Eye (tissue), 1 donor: ENCODE data around the gene KCNG2.

Source experiments
- DNase-seq: peaks from one replicate; pipeline ENCODE4 v3.0.0-alpha.2; 2015

The KCNG2 gene

GRCh38 chr18:79800371-79801180 is 2.8 kb downstream of the KCNG2 start:
- DNase-seq: no peak

GRCh38 chr18:79801217-79801616 is 3.5 kb downstream of the KCNG2 start:
- no peak for DNase-seq

GRCh38 chr18:79801641-79802040 is 3.9 kb downstream of the KCNG2 start:
- DNase-seq: no peak

GRCh38 chr18:79802298-79802697 is 4.6 kb downstream of the KCNG2 start:
- no peak for DNase-seq

GRCh38 chr18:79803611-79804051 is 5.9 kb downstream of the KCNG2 start:
- DNase-seq: no peak

- no peak for DNase-seq
Measured at GRCh38 chr18:79804130-79804787, 6.5 kb downstream of the KCNG2 start.

GRCh38 chr18:79805211-79805887 is 7.6 kb downstream of the KCNG2 start:
- no peak for DNase-seq

GRCh38 chr18:79805926-79806487 is 8.3 kb downstream of the KCNG2 start:
- no peak for DNase-seq

- DNase-seq: no peak
Measured at GRCh38 chr18:79806976-79807841, 9.5 kb downstream of the KCNG2 start.

- no peak for DNase-seq
Measured at GRCh38 chr18:79809482-79810192, 11.9 kb downstream of the KCNG2 start.

- DNase-seq: no peak
Measured at GRCh38 chr18:79812052-79812451, 14.3 kb downstream of the KCNG2 start.

- DNase-seq: no peak
Measured at GRCh38 chr18:79814373-79814772, 16.6 kb downstream of the KCNG2 start.

GRCh38 chr18:79815657-79816056 is 17.9 kb downstream of the KCNG2 start:
- no peak for DNase-seq

- no peak for DNase-seq
Measured at GRCh38 chr18:79816092-79816491, 18.4 kb downstream of the KCNG2 start.

GRCh38 chr18:79816981-79817606 is 19.4 kb downstream of the KCNG2 start:
- DNase-seq: no peak

- no peak for DNase-seq
Measured at GRCh38 chr18:79817607-79817998, 19.9 kb downstream of the KCNG2 start.

- DNase-seq: no peak
Measured at GRCh38 chr18:79818036-79818435, 20.3 kb downstream of the KCNG2 start.

GRCh38 chr18:79818631-79819030 is 20.9 kb downstream of the KCNG2 start:
- DNase-seq: no peak

- DNase-seq: no peak
Measured at GRCh38 chr18:79819064-79819967, 21.6 kb downstream of the KCNG2 start.

GRCh38 chr18:79819968-79820351 is 22.2 kb downstream of the KCNG2 start:
- no peak for DNase-seq
